HepG2 (cell line): Measurements from ENCODE around the gene IFT52. TPM values are rescaled to one million over a fixed set of nuclear protein-coding genes. Genes with fewer than 3 reads are reported as not detected.

Experiments
- CREM ChIP-seq, 2 experiments: sonication (generic) in 1 of 2; formaldehyde crosslinking in 1 of 2; IDR thresholded peaks; 2 replicates each; pipeline versions ENCODE4 v1.4.0 to v1.6.1; 2016 to 2020; ENCODE audit warnings: antibody characterized with exemption in 1 of 2, mild to moderate bottlenecking in 1 of 2, missing genetic modification reagents in 1 of 2
- IKZF4 ChIP-seq: sonication (generic); formaldehyde crosslinking; IDR thresholded peaks from 2 replicates; pipeline ENCODE4 v1.5.1; 2020; ENCODE audit warnings: borderline replicate concordance, mild to moderate bottlenecking, low read depth, missing genetic modification reagents; ENCODE audit errors: not compliant biosample characterization
- TARDBP ChIP-seq: sonication (generic); formaldehyde crosslinking; IDR thresholded peaks from 2 replicates; pipeline ENCODE4 v1.8.0; 2022; ENCODE audit warnings: mild to moderate bottlenecking, missing genetic modification reagents
- ZNF225 ChIP-seq: sonication (generic); formaldehyde crosslinking; IDR thresholded peaks from 2 replicates; pipeline ENCODE4 v1.4.0; 2020; ENCODE audit warnings: mild to moderate bottlenecking, missing genetic modification reagents
- ZNF280D ChIP-seq: sonication (generic); formaldehyde crosslinking; IDR thresholded peaks from 2 replicates; pipeline ENCODE4 v1.5.1; 2020; ENCODE audit warnings: mild to moderate bottlenecking, missing genetic modification reagents
- ZNF432 ChIP-seq: sonication (generic); formaldehyde crosslinking; IDR thresholded peaks from 2 replicates; pipeline ENCODE4 v1.5.0; 2020; ENCODE audit warnings: missing genetic modification reagents, mild to moderate bottlenecking, borderline replicate concordance
- ZNF441 ChIP-seq: sonication (generic); formaldehyde crosslinking; IDR thresholded peaks from 2 replicates; pipeline ENCODE4 v1.7.0; 2021; ENCODE audit warnings: missing genetic modification reagents, borderline replicate concordance
- ZNF510 ChIP-seq: sonication (generic); formaldehyde crosslinking; IDR thresholded peaks from 2 replicates; pipeline ENCODE4 v1.4.0; 2020; ENCODE audit warnings: low read depth, mild to moderate bottlenecking, missing genetic modification reagents
- ZNF513 ChIP-seq: sonication (generic); formaldehyde crosslinking; conservative IDR thresholded peaks from 2 replicates; pipeline ENCODE4 v1.5.0; 2020; ENCODE audit warnings: missing genetic modification reagents
- ZNF563 ChIP-seq: sonication (generic); formaldehyde crosslinking; IDR thresholded peaks from 2 replicates; pipeline ENCODE4 v1.8.0; 2022; ENCODE audit warnings: mild to moderate bottlenecking, moderate library complexity, missing genetic modification reagents
- ZNF574 ChIP-seq: sonication (generic); formaldehyde crosslinking; IDR thresholded peaks from 2 replicates; pipeline ENCODE4 v1.4.0; 2020; ENCODE audit warnings: missing genetic modification reagents
- ZNF577 ChIP-seq: sonication (generic); formaldehyde crosslinking; IDR thresholded peaks from 2 replicates; pipeline ENCODE4 v1.4.0; 2020; ENCODE audit warnings: mild to moderate bottlenecking, low read depth, missing genetic modification reagents, borderline replicate concordance
- ZNF879 ChIP-seq: sonication (generic); formaldehyde crosslinking; IDR thresholded peaks from 2 replicates; pipeline ENCODE4 v1.8.1; 2023; ENCODE audit warnings: missing genetic modification reagents
- polyA plus RNA-seq, 8 experiments: library from polyadenylated mRNA; depleted of rRNA in 3 of 8; stranded (reverse) in 7 of 8; unstranded in 1 of 8; fragments of >200 nt; fragmentation: Illumina TruSeq in 4 of 8; extraction: Trizol in 4 of 8; gene quantifications; 2 replicates each; pipeline versions ENCODE4 v1.2.1 to v1.2.3, GENCODE V29; 2011 to 2016; ENCODE audit warnings: low read depth in 4 of 8, missing spikeins in 1 of 8, mixed read lengths in 1 of 8; ENCODE audit not compliant: insufficient read depth in 1 of 8
- total RNA-seq, 5 experiments: library from RNA; depleted of rRNA; stranded (reverse); fragments of >200 nt; fragmentation: Illumina TruSeq; extraction: Trizol; gene quantifications; 2 replicates each; pipeline ENCODE4 v1.2.3, GENCODE V29; 2016; ENCODE audit warnings: low read depth in 1 of 5
- TF ChIP-seq, protein P1 (sequence below): sonication (generic); formaldehyde crosslinking; conservative IDR thresholded peaks from 2 replicates; pipeline ENCODE4 v1.8.1; 2023; ENCODE audit warnings: missing genetic modification reagents
- TF ChIP-seq, protein P2 (sequence below): sonication (generic); formaldehyde crosslinking; IDR thresholded peaks from 2 replicates; pipeline ENCODE4 v1.4.0; 2020; ENCODE audit warnings: missing genetic modification reagents, borderline replicate concordance

Gene IFT52
- total and polyA plus RNA-seq, 2 of the 13 experiments (the other 11 are each of a cell fraction or from before 2014, with no cell fraction given), result 48.0 to 64.0 TPM

DNA sequence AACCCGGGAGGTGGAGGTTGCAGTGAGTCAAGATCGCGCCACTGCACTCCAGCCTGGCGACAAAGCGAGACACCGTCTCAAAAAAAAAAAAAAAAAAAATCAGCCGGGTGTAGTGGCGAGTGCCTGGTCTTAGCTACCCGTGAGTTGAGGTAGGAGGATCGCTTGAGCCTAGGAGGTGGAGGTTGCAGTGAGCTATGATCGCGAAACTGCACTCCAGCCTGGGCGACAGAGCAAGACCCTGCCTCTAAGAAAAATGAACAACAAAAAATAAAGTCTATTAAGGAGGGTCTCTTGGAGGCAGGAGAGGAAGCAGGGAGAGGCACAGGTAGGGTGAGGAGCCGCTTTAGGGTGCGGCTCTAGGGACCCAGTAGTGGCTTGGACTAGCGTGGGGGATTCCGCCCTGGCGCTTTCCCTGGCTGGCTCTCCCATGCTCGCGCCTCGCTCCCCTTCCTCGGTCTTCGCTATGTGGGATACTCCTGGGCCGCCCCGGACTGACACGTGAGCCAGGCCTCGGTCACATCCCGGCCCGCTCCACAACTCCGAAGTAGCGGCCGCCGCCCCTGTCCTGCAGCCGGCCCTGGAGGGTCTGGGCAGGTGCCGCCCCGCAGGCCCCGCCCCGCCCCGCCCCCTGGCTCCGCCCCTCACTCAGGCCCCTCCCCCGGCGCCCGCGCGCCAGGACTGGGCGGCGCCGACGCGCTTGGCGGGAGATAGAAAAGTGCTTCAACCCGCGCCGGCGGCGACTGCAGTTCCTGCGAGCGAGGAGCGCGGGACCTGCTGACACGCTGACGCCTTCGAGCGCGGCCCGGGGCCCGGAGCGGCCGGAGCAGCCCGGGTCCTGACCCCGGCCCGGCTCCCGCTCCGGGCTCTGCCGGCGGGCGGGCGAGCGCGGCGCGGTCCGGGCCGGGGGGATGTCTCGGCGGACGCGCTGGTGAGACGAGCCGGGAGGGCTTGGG is 75.9 kb downstream of the IFT52 start, which contains the start of gene MYBL2 (continued):
- TF ChIP-seq, protein P1, sequence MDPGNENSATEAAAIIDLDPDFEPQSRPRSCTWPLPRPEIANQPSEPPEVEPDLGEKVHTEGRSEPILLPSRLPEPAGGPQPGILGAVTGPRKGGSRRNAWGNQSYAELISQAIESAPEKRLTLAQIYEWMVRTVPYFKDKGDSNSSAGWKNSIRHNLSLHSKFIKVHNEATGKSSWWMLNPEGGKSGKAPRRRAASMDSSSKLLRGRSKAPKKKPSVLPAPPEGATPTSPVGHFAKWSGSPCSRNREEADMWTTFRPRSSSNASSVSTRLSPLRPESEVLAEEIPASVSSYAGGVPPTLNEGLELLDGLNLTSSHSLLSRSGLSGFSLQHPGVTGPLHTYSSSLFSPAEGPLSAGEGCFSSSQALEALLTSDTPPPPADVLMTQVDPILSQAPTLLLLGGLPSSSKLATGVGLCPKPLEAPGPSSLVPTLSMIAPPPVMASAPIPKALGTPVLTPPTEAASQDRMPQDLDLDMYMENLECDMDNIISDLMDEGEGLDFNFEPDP (CRISPR knock-in tag), result 0 out of 2 replicates have a peak, but pooled peaks have one; percentile 59
- TF ChIP-seq ZNF510 (peak; percentile 84; the same call in 1 of the 2 replicates), ZNF574 (CRISPR knock-in tag) (peak; percentile 75), TARDBP (CRISPR knock-in tag) (peak; percentile 13; the same call in 1 of the 2 replicates), ZNF441 (CRISPR knock-in tag) (0 out of 2 replicates have a peak, but pooled peaks have one; percentile 18), CREM (IDR thresholded peaks at IDR 0.05) (no peak), CREM (CRISPR knock-in tag; IDR thresholded peaks at IDR 0.05) (0 out of 2 replicates have a peak, but pooled peaks have one; percentile 35), ZNF577 (CRISPR knock-in tag) (no peak), ZNF563 (CRISPR knock-in tag) (peak; percentile 74; the same call in 1 of the 2 replicates), IKZF4 (peak; percentile 88), ZNF513 (CRISPR knock-in tag) (0 out of 2 replicates have a peak, but pooled peaks have one; percentile 65), ZNF879 (CRISPR knock-in tag) (peak; percentile 82; the same call in 1 of the 2 replicates), ZNF432 (peak; percentile 80; the same call in 1 of the 2 replicates), ZNF225 (peak; percentile 88), ZNF280D (CRISPR knock-in tag) (no peak)
- TF ChIP-seq, protein P2, sequence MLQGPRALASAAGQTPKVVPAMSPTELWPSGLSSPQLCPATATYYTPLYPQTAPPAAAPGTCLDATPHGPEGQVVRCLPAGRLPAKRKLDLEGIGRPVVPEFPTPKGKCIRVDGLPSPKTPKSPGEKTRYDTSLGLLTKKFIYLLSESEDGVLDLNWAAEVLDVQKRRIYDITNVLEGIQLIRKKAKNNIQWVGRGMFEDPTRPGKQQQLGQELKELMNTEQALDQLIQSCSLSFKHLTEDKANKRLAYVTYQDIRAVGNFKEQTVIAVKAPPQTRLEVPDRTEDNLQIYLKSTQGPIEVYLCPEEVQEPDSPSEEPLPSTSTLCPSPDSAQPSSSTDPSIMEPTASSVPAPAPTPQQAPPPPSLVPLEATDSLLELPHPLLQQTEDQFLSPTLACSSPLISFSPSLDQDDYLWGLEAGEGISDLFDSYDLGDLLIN (CRISPR knock-in tag), result peak; percentile 93; the same call in 1 of the 2 replicates
